ENCODE data around the gene TP53I13. TPM values are rescaled to one million over a fixed set of nuclear protein-coding genes. Genes with fewer than 3 reads are reported as not detected.

Gene TP53I13
- total and polyA plus RNA-seq, 2 of the 13 experiments (the other 11 are each of a cell fraction or from before 2014, with no cell fraction given) = 16.9 to 25.7 TPM

- TF ChIP-seq AFF4 (CRISPR knock-in tag; IDR thresholded peaks at IDR 0.05) (no peak), SIX1 (CRISPR knock-in tag; IDR thresholded peaks at IDR 0.05; ENCODE audit: borderline replicate concordance) (no peak), GZF1 (CRISPR knock-in tag; IDR thresholded peaks at IDR 0.05) (no peak), SKIL (CRISPR knock-in tag; IDR thresholded peaks at IDR 0.05; ENCODE audit: borderline replicate concordance) (no peak), ZNF788 (CRISPR knock-in tag; IDR thresholded peaks at IDR 0.05; ENCODE audit: borderline replicate concordance) (no peak; the same call in 1 of the 2 replicates), HMGA1 (CRISPR knock-in tag; conservative IDR thresholded peaks at IDR 0.05) (no peak), ZNF503 (CRISPR knock-in tag; IDR thresholded peaks at IDR 0.05) (no peak), ZNF263 (CRISPR knock-in tag; IDR thresholded peaks at IDR 0.05) (peak; percentile 80), ZNF564 (CRISPR knock-in tag; IDR thresholded peaks at IDR 0.05) (peak; percentile 52; the same call in 1 of the 2 replicates), NFATC3 (CRISPR knock-in tag; IDR thresholded peaks at IDR 0.05) (no peak), SP5 (CRISPR knock-in tag; IDR thresholded peaks at IDR 0.05; ENCODE audit: borderline replicate concordance, low read depth) (no peak), ZNF33B (CRISPR knock-in tag; IDR thresholded peaks at IDR 0.05) (no peak), KAT2B (IDR thresholded peaks at IDR 0.05; ENCODE audit: borderline replicate concordance, low read depth, low read length) (no peak)
- TF ChIP-seq, protein P1, sequence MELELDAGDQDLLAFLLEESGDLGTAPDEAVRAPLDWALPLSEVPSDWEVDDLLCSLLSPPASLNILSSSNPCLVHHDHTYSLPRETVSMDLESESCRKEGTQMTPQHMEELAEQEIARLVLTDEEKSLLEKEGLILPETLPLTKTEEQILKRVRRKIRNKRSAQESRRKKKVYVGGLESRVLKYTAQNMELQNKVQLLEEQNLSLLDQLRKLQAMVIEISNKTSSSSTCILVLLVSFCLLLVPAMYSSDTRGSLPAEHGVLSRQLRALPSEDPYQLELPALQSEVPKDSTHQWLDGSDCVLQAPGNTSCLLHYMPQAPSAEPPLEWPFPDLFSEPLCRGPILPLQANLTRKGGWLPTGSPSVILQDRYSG (CRISPR knock-in tag; IDR thresholded peaks at IDR 0.05) = 0 out of 2 replicates have a peak, but pooled peaks have one; percentile 32
- TF ChIP-seq, protein P2, sequence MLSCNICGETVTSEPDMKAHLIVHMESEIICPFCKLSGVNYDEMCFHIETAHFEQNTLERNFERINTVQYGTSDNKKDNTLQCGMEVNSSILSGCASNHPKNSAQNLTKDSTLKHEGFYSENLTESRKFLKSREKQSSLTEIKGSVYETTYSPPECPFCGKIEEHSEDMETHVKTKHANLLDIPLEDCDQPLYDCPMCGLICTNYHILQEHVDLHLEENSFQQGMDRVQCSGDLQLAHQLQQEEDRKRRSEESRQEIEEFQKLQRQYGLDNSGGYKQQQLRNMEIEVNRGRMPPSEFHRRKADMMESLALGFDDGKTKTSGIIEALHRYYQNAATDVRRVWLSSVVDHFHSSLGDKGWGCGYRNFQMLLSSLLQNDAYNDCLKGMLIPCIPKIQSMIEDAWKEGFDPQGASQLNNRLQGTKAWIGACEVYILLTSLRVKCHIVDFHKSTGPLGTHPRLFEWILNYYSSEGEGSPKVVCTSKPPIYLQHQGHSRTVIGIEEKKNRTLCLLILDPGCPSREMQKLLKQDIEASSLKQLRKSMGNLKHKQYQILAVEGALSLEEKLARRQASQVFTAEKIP (CRISPR knock-in tag; IDR thresholded peaks at IDR 0.05; ENCODE audit: borderline replicate concordance) = no peak
- TF ChIP-seq, protein P3, sequence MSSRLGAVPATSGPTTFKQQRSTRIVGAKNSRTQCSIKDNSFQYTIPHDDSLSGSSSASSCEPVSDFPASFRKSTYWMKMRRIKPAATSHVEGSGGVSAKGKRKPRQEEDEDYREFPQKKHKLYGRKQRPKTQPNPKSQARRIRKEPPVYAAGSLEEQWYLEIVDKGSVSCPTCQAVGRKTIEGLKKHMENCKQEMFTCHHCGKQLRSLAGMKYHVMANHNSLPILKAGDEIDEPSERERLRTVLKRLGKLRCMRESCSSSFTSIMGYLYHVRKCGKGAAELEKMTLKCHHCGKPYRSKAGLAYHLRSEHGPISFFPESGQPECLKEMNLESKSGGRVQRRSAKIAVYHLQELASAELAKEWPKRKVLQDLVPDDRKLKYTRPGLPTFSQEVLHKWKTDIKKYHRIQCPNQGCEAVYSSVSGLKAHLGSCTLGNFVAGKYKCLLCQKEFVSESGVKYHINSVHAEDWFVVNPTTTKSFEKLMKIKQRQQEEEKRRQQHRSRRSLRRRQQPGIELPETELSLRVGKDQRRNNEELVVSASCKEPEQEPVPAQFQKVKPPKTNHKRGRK (CRISPR knock-in tag; IDR thresholded peaks at IDR 0.05) = no peak
These were observed 22.7 kb downstream of the TP53I13 start (continued) for GRCh38 chr17:29591146-29591736.

Measured in HepG2 (cell line).